Fibroblast of gingiva (primary cell): ENCODE data around the gene PTPRN2.
"Not testable (repeated sequence)": the region's sequence is repeated elsewhere in the genome, so short reads cannot be mapped to it uniquely, and the experiment has no call there.

ENCODE experiments used
- DNase-seq: peaks from one replicate; pipeline ENCODE4 v3.0.0-alpha.2; 2011; ENCODE audit warnings: low read depth

The PTPRN2 gene

GRCh38 chr7:158049271-158049670, 538.4 kb downstream of the PTPRN2 start:
- no peak for DNase-seq

DNA sequence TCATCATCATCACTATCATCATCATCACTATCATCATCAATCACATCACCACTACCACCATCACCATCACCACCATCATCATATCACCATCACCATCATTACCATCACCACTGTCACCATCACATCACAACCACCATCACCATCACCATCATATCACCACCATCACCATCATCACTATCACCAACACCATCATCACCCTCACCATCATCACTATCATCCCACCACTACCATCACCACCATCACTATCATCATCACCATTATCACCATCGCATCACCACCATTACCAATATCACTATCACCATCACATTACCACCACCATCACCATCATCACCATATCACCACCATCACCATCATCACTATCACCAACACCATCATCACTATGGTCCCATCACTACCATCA, 539.1 kb downstream of the PTPRN2 start:
- no peak for DNase-seq

- no peak for DNase-seq
Measured at GRCh38 chr7:158047391-158048059, 540.1 kb downstream of the PTPRN2 start.

DNA sequence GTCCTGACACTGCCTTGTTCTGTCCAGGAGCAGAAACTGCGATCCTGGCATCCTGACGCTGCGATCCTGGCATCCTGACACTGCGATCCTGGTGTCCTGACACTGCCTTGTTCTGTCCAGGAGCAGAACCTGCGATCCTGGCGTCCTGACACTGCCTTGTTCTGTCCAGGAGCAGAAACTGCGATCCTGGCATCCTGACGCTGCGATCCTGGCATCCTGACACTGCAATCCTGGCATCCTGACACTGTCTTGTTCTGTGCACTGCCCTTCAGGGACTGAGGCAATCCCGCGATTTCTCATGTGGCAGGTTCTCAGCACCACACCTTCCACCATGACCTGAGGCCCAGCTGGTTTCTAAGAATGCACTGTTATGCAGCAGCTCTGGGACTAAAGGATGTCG, 541.4 kb downstream of the PTPRN2 start:
- DNase-seq: not testable (repeated sequence)

DNA sequence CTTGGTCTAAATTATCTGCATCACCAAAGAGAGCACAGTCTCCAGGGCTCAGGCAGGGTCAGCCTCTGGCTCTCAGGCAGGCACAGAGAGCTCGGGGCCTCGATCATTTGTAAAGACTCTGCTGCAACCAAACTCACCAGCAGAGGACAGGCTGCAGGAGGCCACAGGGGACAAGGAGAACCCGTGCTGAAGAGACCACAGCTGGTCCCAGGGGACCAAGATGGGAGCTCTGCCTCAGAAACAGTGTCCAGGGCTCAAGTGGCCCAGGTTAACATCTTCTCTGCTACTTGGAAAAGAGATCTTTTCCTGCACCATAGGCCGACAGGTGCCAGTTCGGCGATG, 543.2 kb downstream of the PTPRN2 start:
- DNase-seq: no peak

DNA sequence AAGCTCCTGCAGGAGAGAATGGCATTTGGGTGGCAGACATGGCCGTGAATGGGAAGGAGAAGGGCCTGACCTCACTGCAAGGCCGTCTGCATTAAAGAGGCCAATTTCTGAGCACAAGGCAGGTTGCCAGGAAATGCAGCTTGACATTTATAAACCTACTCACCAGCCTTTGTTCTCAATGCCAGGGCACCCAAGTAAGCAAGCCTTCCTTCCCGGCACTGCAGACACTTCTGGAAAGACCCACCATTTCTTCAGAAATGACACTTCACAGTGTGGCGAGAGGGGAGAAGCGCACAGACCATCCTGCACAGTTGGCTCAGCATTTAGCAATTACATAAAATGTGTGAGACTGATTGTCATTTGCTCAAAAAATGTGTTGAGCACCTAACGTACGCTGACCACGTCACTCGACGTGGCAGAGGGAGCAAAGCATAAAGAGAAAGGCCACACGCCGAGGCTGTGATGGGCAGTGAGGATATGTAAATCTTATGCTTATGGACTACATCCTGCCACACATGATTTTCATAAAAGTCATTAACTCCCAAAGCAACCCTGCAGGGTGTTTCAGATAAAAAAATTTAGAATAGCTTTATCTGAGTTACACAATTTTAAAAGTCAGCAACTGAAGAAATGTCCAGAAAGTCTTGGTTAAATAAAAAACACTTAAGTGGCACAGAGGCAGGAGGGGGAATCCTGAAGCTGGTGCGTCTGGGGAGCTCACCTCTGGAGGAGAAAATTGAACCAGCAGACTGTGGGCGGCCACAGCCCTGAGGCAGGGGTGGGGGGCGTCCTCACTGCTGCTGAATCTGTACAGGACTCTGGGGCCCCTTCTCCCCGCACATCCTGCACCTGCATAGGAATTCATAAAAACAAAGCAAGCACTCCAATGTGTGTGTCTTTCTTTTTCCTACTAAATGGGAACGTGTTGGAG, 543.8 kb downstream of the PTPRN2 start:
- no peak for DNase-seq

DNA sequence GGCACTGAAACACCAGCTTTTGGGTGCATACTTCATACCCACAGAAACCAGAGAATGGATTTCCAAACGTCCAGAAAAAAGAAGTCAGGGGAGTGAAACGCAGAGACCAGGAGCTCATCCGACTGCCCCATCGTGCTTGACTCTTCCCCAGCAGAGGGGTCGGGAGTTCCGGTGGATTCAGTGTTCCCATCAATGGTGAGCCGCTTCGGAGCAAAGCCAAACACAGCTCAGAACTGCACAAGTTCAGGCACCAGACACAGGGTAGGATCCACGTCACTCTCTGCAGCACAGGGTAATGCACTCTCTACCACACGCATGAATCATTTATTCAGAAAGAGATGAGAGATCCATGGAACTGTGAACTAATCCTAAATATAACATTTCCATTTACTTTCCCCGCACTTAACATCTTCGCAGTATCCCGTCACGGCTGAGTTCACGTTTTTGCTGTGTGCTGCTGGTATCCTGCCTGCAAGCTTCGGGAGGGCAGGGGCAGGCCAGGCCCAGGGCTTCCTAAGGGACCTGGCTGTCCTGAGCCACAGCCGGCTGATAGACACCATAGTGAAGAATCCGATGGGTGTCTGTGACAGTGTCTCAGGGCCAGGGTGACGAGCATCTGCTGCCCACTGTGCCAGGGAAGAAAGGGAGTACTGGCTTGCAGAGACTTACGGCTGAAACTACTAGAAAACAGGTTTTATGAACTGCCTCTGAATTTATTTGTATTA, 545.3 kb downstream of the PTPRN2 start:
- no peak for DNase-seq

GRCh38 chr7:158040199-158040598, 547.4 kb downstream of the PTPRN2 start:
- DNase-seq: no peak

DNA sequence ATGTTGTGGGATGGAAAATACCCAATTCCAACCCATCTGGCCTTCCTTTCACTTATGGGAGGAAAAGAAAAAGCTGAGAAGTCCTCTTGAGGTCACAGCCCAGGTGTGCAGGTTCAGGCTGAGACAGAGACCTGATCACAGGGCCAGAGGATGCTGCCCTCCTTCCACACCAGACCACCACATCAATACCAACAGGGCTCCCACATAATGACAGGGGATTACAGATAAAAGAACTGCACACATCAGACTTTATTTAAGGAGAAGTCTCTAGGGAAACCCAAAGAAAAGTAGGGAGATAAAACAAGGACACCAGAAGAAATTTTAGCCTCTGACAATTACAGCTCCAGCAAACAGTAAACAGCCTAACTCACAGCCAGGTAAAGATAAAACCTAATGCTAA, 548.4 kb downstream of the PTPRN2 start:
- no peak for DNase-seq

- DNase-seq: no peak
Measured at GRCh38 chr7:158037211-158037610, 550.4 kb downstream of the PTPRN2 start.

GRCh38 chr7:158035343-158035742, 552.3 kb downstream of the PTPRN2 start:
- DNase-seq: no peak

DNA sequence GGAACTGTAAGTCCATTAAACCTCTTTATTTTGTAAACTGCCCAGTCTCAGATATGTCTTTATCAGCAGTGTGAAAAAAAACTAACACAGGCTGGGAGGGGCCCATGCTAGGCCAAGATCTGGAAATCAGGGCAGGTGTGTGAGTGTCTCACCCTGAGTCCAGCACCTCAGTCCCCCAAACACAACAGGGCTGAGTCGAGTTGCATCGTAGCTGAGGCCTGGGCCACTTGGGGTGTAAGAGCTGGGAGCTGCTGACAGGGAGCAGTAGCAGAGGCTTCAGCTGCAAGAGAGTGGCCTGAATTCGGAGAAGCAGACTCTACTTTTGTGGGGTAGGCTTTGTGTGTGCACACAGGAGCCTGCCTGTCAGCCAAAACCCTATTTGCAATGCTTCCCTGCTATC, 553.1 kb downstream of the PTPRN2 start:
- DNase-seq: no peak

DNA sequence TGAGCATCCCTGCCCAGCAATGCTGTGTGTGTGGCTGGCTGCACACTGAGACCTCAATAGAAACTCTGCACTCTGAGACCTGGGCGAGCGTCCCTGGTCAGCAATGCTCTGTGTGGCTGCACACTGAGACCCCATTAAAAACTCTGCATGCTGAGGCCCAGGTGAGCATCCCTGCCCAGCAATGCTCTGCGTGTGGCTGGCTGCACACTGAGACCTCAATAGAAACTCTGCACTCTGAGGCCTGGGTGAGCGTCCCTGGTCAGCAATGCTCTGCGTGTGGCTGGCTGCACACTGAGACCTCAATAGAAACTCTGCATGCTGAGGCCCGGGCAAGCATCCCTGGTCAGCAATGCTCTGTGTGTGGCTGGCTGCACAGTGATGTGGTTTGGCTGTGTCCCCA, 553.7 kb downstream of the PTPRN2 start:
- DNase-seq: not testable (repeated sequence)

DNA sequence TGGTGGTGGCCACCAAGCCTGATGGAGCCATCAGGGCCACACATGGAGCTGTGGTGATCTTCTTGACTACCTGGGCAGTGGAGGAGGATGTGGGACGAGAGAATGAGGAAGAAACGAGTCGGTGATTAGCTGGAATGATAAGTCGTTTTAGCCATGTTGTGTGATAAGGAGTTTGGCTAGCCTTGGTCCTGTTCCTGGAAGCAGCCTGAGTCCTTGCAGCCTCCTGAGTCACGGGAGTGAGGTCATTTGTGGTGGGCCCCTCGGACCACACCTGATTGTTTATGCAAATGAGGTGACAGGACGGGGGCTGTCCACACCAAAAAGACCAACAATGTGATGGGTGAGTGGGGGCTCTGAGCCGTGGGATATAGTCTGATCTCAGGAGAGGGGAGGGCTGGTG, 554.4 kb downstream of the PTPRN2 start:
- DNase-seq: no peak

DNA sequence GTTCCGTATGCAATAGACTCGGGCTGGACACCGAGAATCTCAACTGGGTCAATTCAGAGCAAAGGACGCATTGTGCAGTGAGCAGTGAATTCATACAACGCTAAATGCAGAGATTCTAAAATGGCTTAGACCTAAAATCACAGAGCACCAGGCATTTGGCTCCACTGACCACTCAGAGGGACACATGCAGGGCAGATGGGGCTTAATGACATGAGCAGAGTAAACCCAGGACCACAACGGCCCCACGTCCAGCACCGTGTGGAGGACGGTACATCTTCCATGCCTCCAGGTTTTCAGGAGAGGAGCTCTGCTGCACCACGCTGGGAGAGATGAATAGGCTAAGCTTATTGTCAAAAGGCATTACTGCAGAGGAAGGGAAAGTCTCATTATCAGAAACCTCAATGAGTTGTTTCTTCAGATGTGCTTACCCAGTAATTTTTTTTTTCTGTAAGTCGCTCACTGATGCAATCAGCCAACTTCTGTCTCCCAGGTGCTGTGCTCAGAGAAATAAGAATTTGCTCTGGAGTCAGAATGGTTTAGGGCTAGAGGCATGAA, 555.0 kb downstream of the PTPRN2 start:
- no peak for DNase-seq

DNA sequence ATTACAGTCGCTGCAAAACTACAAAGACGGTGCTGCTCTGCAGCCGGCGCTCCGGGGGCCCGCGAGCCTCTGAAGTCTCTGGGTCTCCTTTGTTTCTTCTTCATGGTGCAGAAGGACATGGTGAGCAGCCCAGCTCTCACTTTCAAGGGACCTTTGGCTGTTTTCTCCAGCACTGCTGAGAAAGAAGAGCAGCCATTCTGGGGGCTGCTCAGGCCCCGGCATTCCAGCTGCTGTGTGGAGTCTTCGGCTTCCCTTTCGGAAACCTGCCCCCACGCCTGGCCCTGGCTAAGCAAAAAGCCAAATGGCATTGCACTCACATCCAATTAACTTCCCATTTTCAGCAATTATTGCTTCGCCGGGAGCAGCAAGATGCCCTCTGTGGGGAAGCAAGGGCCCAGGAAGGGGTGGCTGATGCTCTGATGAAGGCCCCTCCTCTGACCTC, 555.7 kb downstream of the PTPRN2 start:
- no peak for DNase-seq

DNA sequence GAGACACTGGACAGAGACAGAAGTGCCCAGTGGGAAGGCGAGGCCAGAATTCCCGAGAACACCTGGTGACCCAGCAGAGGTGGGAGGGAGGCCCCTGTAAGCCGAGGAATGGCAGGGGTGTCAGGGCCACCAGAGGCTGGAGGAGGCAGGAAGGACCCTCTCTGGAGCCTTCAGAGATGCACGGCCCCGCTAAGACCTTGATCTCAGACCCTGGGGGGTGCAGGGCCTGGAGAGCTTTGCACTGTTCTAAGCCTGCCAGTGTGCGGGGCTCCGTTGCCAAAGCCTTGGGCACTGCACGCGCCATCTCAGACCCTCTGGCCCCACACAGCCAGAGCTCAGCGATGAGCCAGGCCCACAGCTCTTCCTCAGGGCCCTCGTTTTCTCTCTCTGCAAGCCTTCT, 557.1 kb downstream of the PTPRN2 start:
- DNase-seq: no peak

GRCh38 chr7:158030071-158030470, 557.6 kb downstream of the PTPRN2 start:
- no peak for DNase-seq

GRCh38 chr7:158029509-158029908, 558.1 kb downstream of the PTPRN2 start:
- no peak for DNase-seq

DNA sequence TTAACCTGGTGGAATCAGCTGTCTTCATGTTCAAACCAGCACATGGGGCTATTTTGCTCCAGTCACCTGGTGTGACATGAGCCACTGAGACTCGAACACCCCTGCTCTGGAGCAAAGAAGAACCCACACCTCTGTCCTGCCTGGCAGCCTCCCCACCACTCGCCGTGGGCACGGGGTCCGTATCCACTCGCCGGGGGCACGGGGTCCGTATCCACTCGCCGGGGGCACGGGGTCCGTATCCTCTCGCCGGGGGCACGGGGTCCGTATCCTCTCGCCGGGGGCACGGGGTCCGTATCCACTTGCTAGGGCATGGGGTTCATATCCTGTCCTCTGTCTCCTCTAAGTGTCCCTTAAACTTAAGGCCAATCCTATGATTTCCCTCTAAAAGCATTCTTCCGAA, 558.7 kb downstream of the PTPRN2 start:
- DNase-seq: no peak

- no peak for DNase-seq
Measured at GRCh38 chr7:158028290-158028941, 559.2 kb downstream of the PTPRN2 start.

DNA sequence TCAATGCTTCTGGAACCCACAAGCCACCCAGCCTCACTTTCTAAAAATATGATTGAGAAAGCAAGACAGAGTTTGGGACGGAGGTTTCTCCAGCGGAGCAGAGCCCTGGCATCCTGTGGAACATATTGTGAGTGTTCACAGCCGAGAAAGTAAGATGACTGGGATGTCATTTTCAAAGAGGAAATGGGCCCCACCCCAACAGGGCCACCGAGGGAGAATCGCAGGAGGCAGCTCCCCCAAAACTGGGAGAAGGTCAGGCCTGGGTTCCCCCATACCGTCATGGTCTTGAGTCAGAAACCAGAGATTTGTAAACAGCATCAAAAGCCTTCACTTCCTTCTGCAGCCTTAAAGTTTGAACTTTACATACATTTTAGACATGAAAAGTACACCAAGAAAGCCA, 560.0 kb downstream of the PTPRN2 start:
- no peak for DNase-seq
